ENCODE results near the gene PLD1.

- TF ChIP-seq CTCF (IDR thresholded peaks at IDR 0.05) = no peak
- TF ChIP-seq POLR2A (IDR thresholded peaks at IDR 0.05) = no peak
- no peak for TF ChIP-seq EP300 (IDR thresholded peaks at IDR 0.05)
- TF ChIP-seq POLR2AphosphoS5 (IDR thresholded peaks at IDR 0.05) = peak; percentile 40 to 73 (median 72)
Observed at GRCh38 chr3:171770689-171771620, 39.3 kb downstream of the PLD1 start.
